HUES64 (cell line): ENCODE results near the gene DNAJC7.
"Not testable (repeated sequence)": the region's sequence is repeated elsewhere in the genome, so short reads cannot be mapped to it uniquely, and the experiment has no call there.

Source experiments
- H3K27ac ChIP-seq: 2 replicates; pipeline ENCODE4 v1.7.0; 2013; ENCODE audit warnings: low read depth, low read length, inconsistent platforms
- H3K27me3 ChIP-seq: 2 replicates; pipeline ENCODE4 v1.6.1; 2013; ENCODE audit warnings: mild to moderate bottlenecking, low read length; ENCODE audit not compliant: insufficient read depth
- H3K36me3 ChIP-seq: 2 replicates; pipeline ENCODE4 v1.6.1; 2013; ENCODE audit warnings: mild to moderate bottlenecking, low read length; ENCODE audit not compliant: insufficient read depth
- H3K4me1 ChIP-seq: 2 replicates; pipeline ENCODE4 v1.6.1; 2013; ENCODE audit warnings: mild to moderate bottlenecking, low read length, moderate library complexity; ENCODE audit not compliant: insufficient read depth
- H3K4me3 ChIP-seq: 2 replicates; pipeline ENCODE4 v1.5.1; 2013; ENCODE audit warnings: mild to moderate bottlenecking, low read length, moderate library complexity
- H3K9ac ChIP-seq: 2 replicates; pipeline ENCODE4 v1.6.1; 2013; ENCODE audit warnings: mild to moderate bottlenecking, low read depth, low read length
- H3K9me3 ChIP-seq: 2 replicates; pipeline ENCODE4 v1.6.1; 2013; ENCODE audit warnings: low read depth, low read length; ENCODE audit not compliant: insufficient read depth
- WGBS: fragments of 150-250, 120-280 bp; methylation state at CpG from one replicate; pipeline ENCODE4 v1.1.7; 2013; ENCODE audit warnings: missing lambda C conversion rate; 5-methylcytosine and 5-hydroxymethylcytosine counted together

DNAJC7 gene

DNA sequence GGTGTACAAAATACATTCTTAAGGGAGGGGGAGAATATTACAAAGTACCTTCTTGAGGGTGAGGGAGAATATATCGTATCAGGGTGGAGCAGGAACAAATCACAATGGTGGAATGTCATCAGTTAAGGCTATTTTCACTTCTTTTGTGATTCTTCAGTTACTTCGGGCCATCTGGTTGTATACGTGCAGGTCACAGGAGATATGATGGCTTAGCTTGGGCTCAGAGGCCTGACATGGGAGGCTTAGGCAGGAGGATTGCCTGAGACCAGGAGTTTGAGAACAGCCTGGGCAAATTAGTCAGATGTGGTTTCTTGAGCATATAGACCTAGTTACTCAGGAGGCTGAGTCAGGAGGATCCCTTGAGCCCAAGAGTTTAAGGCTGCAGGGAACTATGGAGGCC, 73.7 kb downstream of the DNAJC7 start:
- Histone ChIP-seq H3K9me3 (no peaks in the 10 kb centered on the region), H3K4me1 (no peaks in the 10 kb centered on the region), H3K9ac (no peak overlapping the region), H3K27me3 (no peaks in the 10 kb centered on the region), H3K4me3 (no peak overlapping the region), H3K36me3 (0 out of 2 replicates have a peak, but pooled peaks cover under 1% of the 10 kb centered on the region), H3K27ac (no peak overlapping the region)
- 95% methylated on average over 3 of the region's 3 CpGs for WGBS

GRCh38 chr17:41942626-41943373, 74.4 kb downstream of the DNAJC7 start:
- Histone ChIP-seq H3K27me3 (no peaks in the 10 kb centered on the region), H3K9ac (no peak overlapping the region), H3K27ac (no peak overlapping the region), H3K4me1 (no peaks in the 10 kb centered on the region), H3K9me3 (no peaks in the 10 kb centered on the region), H3K4me3 (no peak overlapping the region), H3K36me3 (0 out of 2 replicates have a peak, but pooled peaks cover 2% of the 10 kb centered on the region)
- 97% methylated on average over 8 of the region's 8 CpGs for WGBS

DNA sequence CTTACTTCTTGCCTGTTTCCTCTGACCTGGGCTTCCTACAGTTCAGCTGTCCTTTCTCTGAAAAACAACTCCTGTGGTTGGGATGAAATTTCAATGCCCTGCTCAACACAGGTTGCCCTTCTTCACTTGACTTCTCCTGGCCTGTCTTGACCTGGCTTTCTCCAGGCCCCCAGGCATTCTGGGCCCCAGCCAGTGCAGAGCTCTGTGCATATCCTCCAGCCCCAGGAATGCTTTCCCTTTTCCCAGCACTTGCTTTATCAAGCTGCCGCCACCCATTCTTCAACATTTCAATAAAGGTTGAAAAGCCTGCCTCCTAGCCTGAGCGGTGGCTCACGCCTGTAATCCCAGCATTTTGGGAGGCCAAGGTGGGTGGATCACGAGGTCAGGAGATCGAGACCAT, 76.1 kb downstream of the DNAJC7 start:
- Histone ChIP-seq H3K4me3 (no peak overlapping the region), H3K4me1 (no peaks in the 10 kb centered on the region), H3K27ac (no peak overlapping the region), H3K9me3 (no peaks in the 10 kb centered on the region), H3K9ac (no peak overlapping the region), H3K36me3 (peaks cover 8% of the 10 kb centered on the region; the same call in 1 of the 2 replicates), H3K27me3 (no peaks in the 10 kb centered on the region)
- 91% methylated on average over 5 of the region's 5 CpGs for WGBS

DNA sequence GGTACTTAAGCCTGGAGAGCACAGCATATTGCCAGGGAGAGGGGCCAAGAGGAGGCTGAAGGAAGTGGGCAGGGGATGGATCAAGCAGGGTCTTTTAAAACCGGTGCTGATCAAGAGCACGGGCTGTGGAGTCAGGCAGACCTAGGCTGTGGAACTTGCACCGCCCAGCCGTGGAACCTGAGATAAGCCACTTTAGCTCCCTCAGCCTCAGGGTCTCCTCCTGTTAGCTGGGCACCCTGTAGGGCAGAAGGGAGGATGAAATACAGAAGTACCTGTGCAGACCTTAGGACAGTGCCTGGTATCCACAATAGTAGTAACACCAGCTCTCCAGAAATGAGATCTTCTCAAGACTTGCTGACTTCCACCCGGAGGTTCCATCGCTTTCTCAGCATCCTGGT, 77.5 kb downstream of the DNAJC7 start:
- Histone ChIP-seq H3K36me3 (peaks cover 9% of the 10 kb centered on the region; the same call in 1 of the 2 replicates), H3K9me3 (no peaks in the 10 kb centered on the region), H3K4me1 (no peaks in the 10 kb centered on the region), H3K27me3 (no peaks in the 10 kb centered on the region), H3K27ac (no peak overlapping the region), H3K4me3 (no peak overlapping the region), H3K9ac (no peak overlapping the region)
- WGBS = 92% methylated on average over 6 of the region's 6 CpGs

DNA sequence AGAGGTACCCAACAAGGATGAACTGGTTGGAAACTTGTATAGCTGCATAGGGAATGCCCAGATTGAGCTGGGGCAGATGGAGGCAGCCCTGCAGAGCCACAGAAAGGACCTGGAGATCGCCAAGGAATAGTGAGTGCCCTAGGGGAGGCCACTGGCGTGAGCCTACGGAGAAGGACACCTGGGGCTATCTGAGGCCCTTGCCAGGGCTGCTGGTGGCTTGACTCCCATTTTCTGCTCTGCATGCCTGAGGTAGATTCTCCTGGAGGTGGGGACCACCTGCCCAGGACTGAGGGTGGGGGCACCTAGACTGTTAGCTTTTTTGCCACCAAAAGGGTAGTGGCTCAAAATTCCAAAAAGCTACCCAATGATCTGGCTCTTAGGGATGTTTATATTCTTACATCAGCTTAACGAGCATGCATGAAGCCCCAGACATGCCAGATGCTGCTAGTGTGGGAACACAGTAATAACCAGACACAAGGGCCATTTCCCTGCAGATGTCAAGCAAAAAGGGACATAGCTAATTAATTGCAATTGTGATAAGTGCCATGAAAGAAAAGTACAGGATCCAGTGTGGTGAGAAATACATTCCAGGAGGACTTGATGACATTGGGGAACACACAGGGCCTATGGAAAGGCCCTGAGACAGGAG, 78.1 kb downstream of the DNAJC7 start:
- H3K9ac ChIP-seq = no peak overlapping the region
- no peaks in the 10 kb centered on the region for H3K4me1 ChIP-seq
- H3K4me3 ChIP-seq = no peak overlapping the region
- H3K36me3 ChIP-seq = peaks cover 9% of the 10 kb centered on the region; the same call in 1 of the 2 replicates
- no peaks in the 10 kb centered on the region for H3K27me3 ChIP-seq
- no peaks in the 10 kb centered on the region for H3K9me3 ChIP-seq
- WGBS = 93% methylated on average over 4 of the region's 4 CpGs
- H3K27ac ChIP-seq = no peak overlapping the region

- Histone ChIP-seq H3K4me3 (no peak overlapping the region), H3K9me3 (no peaks in the 10 kb centered on the region), H3K27ac (no peak overlapping the region), H3K27me3 (no peaks in the 10 kb centered on the region), H3K4me1 (no peaks in the 10 kb centered on the region), H3K9ac (no peak overlapping the region), H3K36me3 (peaks cover 9% of the 10 kb centered on the region; the same call in 1 of the 2 replicates)
- 90% methylated on average over 19 of the region's 19 CpGs for WGBS
Observed at GRCh38 chr17:41937970-41938954, 79.0 kb downstream of the DNAJC7 start.

- Histone ChIP-seq H3K27ac (no peak overlapping the region), H3K36me3 (peaks cover 9% of the 10 kb centered on the region; the same call in 1 of the 2 replicates), H3K9me3 (no peaks in the 10 kb centered on the region), H3K4me3 (no peak overlapping the region), H3K9ac (no peak overlapping the region), H3K27me3 (no peaks in the 10 kb centered on the region), H3K4me1 (no peaks in the 10 kb centered on the region)
- WGBS = 91% methylated on average over 6 of the region's 6 CpGs
Observed at GRCh38 chr17:41935641-41936040, 81.6 kb downstream of the DNAJC7 start.

DNA sequence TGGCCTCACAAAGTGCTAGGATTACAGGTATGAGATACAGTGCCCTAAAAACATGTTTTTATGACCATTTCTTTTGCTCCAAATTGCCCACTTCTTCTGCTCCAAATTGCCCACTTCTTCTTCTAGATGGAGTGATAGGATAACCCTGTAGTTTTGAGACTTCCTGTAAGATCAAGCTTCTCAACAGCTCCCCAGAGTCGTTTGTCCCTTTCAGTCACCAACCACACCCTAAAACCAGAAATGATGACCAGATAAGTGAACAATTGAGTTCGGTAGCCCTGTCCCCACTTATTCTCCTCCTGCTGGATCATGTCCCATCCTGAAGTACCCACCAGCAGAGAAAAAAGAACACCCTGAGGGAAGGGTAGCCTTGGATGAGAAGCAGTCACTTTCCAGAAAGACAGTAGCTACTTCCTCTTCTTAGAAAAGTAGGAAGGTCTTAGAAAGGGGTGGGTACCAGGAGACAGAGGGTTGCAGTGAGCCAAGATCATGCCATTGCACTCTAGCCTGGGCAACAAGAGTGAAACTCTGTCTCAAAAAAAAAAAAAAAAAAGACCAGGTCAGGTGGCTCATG, 84.3 kb downstream of the DNAJC7 start:
- Histone ChIP-seq H3K9me3 (no peaks in the 10 kb centered on the region), H3K4me1 (peaks cover 4% of the 10 kb centered on the region; the same call in 1 of the 2 replicates), H3K27ac (no peak overlapping the region), H3K4me3 (no peak overlapping the region), H3K36me3 (peaks cover 6% of the 10 kb centered on the region; the same call in 1 of the 2 replicates), H3K27me3 (no peaks in the 10 kb centered on the region), H3K9ac (no peak overlapping the region)
- WGBS = 70% methylated on average over 2 of the region's 2 CpGs

GRCh38 chr17:41931715-41932114, 85.5 kb downstream of the DNAJC7 start:
- not testable (repeated sequence) for H3K36me3 ChIP-seq, H3K27ac ChIP-seq, H3K4me3 ChIP-seq, H3K9ac ChIP-seq, H3K4me1 ChIP-seq, H3K27me3 ChIP-seq, H3K9me3 ChIP-seq
- WGBS = 100% methylated on average over 4 of the region's 4 CpGs

GRCh38 chr17:41930833-41931156, 86.4 kb downstream of the DNAJC7 start:
- H3K9ac ChIP-seq, H3K4me1 ChIP-seq, H3K9me3 ChIP-seq, H3K27ac ChIP-seq, H3K36me3 ChIP-seq, H3K27me3 ChIP-seq: not testable (repeated sequence)
- H3K4me3 ChIP-seq = peak overlapping the region; percentile 74
- 67% methylated on average over 15 of the region's 18 CpGs for WGBS
